Uterus (tissue), 4 donors: ENCODE measurements around the gene CLDN1. TPM values are rescaled to one million over a fixed set of nuclear protein-coding genes. Genes with fewer than 3 reads are reported as not detected.
"Not testable (repeated sequence)": the region's sequence is repeated elsewhere in the genome, so short reads cannot be mapped to it uniquely, and the experiment has no call there.

Experiments
- DNase-seq, 2 donors: peaks; one replicate each; pipeline ENCODE4 v3.0.0-alpha.2; 2019 to 2020
- H3K27ac ChIP-seq, 2 donors: fragments of 200-600 bp; sonication (generic); 1 replicate in 1 of 2; 2 replicates in 1 of 2; pipeline ENCODE4 v1.5.1; 2016 to 2018
- H3K27me3 ChIP-seq, 2 donors: fragments of 200-600 bp; sonication (generic); one replicate each; pipeline ENCODE4 v1.5.1; 2018 to 2019; ENCODE audit warnings: control low read depth in 1 of 2
- H3K36me3 ChIP-seq, 2 donors: fragments of 200-600 bp; sonication (generic); one replicate each; pipeline ENCODE4 v1.5.1; 2019; ENCODE audit warnings: control low read depth in 1 of 2
- H3K4me1 ChIP-seq, 2 donors: fragments of 200-600 bp; sonication (generic); one replicate each; pipeline ENCODE4 v1.5.1; 2018 to 2019; ENCODE audit warnings: control low read depth in 1 of 2
- H3K4me3 ChIP-seq, 2 donors: fragments of 200-600 bp; sonication (generic); 1 replicate in 1 of 2; 2 replicates in 1 of 2; pipeline ENCODE4 v1.5.1; 2018 to 2019; ENCODE audit warnings: mild to moderate bottlenecking in 1 of 2
- H3K9me3 ChIP-seq, 2 donors: fragments of 200-600 bp; sonication (generic); one replicate each; pipeline ENCODE4 v1.5.1; 2019; ENCODE audit warnings: control low read depth in 1 of 2
- POLR2A ChIP-seq, 2 donors: fragments of 450-650 bp; IDR thresholded peaks; one replicate each; pipeline ENCODE4 v1.6.1; 2016; ENCODE audit warnings: antibody characterized with exemption in 2 of 2, mild to moderate bottlenecking in 1 of 2, moderate library complexity in 1 of 2
- intact Hi-C: fragments of 100-400 bp; cut with DNase I; formaldehyde crosslinking; loops from one replicate; pipeline ENCODE4 v1.15.1; 2023; ENCODE audit warnings: low total_unique reads
- total RNA-seq, 4 donors: library from RNA; depleted of rRNA in 3 of 4; stranded (reverse); fragments of >200 nt in 3 of 4; gene quantifications; one replicate each; pipeline versions ENCODE4 v1.1.0 to v1.2.4, GENCODE V29; 2014 to 2023
- TF ChIP-seq, protein P1 (sequence below), 4 experiments: fragments of 200-600 bp in 2 of 4; fragments of 450-650 bp in 2 of 4; sonication (generic) in 2 of 4; IDR thresholded peaks; one replicate each; pipeline ENCODE4 v1.5.1; 2016 to 2019; ENCODE audit warnings: antibody characterized with exemption in 4 of 4, mild to moderate bottlenecking in 2 of 4, moderate library complexity in 1 of 4
- donor health status: DM: yes; HTN: yes; CAD: no.

CLDN1 gene
- total RNA-seq, 4 donors from 2014 or later: 15.1 to 200 (median 38.6) TPM

DNA sequence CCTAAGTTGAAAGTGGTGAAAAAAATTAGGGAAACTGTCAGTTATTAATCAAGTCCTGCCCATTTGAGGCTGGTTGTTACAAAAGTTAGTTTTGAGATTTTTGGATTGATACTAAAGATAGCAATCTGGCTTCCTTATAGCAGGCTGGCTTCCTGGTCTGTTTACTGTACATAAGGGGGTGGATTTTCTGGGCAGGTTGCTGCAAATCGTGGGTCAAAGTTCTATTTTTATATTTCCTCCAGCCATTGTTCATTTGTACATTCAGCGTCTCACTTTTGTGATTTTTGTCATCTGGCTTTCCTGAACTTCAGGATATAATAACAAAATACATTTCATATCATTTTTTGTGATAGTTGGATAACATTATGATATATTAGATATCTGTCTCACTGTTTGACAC is 49.5 kb downstream of the CLDN1 start:
- no peaks in the 10 kb centered on the region for H3K9me3 ChIP-seq
- intact Hi-C loops: no loop called here
- TF ChIP-seq POLR2A (IDR thresholded peaks at IDR 0.05): no peak
- TF ChIP-seq, protein P1, sequence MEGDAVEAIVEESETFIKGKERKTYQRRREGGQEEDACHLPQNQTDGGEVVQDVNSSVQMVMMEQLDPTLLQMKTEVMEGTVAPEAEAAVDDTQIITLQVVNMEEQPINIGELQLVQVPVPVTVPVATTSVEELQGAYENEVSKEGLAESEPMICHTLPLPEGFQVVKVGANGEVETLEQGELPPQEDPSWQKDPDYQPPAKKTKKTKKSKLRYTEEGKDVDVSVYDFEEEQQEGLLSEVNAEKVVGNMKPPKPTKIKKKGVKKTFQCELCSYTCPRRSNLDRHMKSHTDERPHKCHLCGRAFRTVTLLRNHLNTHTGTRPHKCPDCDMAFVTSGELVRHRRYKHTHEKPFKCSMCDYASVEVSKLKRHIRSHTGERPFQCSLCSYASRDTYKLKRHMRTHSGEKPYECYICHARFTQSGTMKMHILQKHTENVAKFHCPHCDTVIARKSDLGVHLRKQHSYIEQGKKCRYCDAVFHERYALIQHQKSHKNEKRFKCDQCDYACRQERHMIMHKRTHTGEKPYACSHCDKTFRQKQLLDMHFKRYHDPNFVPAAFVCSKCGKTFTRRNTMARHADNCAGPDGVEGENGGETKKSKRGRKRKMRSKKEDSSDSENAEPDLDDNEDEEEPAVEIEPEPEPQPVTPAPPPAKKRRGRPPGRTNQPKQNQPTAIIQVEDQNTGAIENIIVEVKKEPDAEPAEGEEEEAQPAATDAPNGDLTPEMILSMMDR (IDR thresholded peaks at IDR 0.05): no peak

GRCh38 chr3:190269101-190269500 is 53.1 kb downstream of the CLDN1 start:
- intact Hi-C loops: no loop called here
- no peaks in the 10 kb centered on the region for H3K27me3 ChIP-seq
- no peaks in the 10 kb centered on the region for H3K9me3 ChIP-seq
- no peaks in the 10 kb centered on the region for H3K36me3 ChIP-seq
- TF ChIP-seq, protein P1 (IDR thresholded peaks at IDR 0.05): no peak
- no peak for TF ChIP-seq POLR2A (IDR thresholded peaks at IDR 0.05)
- peak overlapping the region; percentile 8 to 16 for H3K27ac ChIP-seq
- no peak overlapping the region for H3K4me3 ChIP-seq
- H3K4me1 ChIP-seq: no peaks in the 10 kb centered on the region
- DNase-seq: peak; percentile 29 to 48

More for the DNA sequence above, 49.5 kb downstream of the CLDN1 start:
- Histone ChIP-seq H3K4me1 (no peaks in the 10 kb centered on the region), H3K27me3 (no peaks in the 10 kb centered on the region), H3K36me3 (no peaks in the 10 kb centered on the region), H3K27ac (no peak overlapping the region), H3K4me3 (no peak overlapping the region)
- no peak for DNase-seq

DNA sequence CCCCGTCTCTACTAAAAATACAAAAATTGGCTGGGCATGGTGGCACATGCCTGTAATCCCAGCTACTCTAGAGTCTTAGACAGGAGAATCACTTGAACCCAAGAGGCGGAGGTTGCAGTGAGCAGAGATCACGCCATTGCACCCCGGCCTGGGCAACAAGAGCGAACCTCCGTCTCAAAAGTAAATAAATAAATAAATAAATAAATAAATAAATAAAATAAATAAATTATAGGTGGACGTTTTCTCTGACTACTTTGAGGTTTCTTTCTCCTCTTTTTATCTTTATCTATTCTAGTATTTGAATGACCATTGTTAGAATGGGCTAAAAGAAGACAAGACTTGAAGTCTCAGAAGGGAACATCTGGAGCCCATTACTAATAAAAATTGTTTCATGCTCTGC is 54.8 kb downstream of the CLDN1 start:
- H3K4me3 ChIP-seq, DNase-seq, H3K27ac ChIP-seq, intact Hi-C loops, H3K4me1 ChIP-seq, H3K9me3 ChIP-seq, H3K27me3 ChIP-seq, H3K36me3 ChIP-seq: not testable (repeated sequence)

GRCh38 chr3:190266913-190267290 is 55.3 kb downstream of the CLDN1 start:
- no peak overlapping the region for H3K4me3 ChIP-seq
- DNase-seq: no peak
- TF ChIP-seq, protein P1 (IDR thresholded peaks at IDR 0.05): no peak
- no peak for TF ChIP-seq POLR2A (IDR thresholded peaks at IDR 0.05)
- H3K9me3 ChIP-seq: no peaks in the 10 kb centered on the region
- H3K27ac ChIP-seq: no peak overlapping the region
- H3K4me1 ChIP-seq: no peaks in the 10 kb centered on the region
- H3K36me3 ChIP-seq: no peaks in the 10 kb centered on the region
- H3K27me3 ChIP-seq: no peaks in the 10 kb centered on the region
- intact Hi-C loops: no loop called here

DNA sequence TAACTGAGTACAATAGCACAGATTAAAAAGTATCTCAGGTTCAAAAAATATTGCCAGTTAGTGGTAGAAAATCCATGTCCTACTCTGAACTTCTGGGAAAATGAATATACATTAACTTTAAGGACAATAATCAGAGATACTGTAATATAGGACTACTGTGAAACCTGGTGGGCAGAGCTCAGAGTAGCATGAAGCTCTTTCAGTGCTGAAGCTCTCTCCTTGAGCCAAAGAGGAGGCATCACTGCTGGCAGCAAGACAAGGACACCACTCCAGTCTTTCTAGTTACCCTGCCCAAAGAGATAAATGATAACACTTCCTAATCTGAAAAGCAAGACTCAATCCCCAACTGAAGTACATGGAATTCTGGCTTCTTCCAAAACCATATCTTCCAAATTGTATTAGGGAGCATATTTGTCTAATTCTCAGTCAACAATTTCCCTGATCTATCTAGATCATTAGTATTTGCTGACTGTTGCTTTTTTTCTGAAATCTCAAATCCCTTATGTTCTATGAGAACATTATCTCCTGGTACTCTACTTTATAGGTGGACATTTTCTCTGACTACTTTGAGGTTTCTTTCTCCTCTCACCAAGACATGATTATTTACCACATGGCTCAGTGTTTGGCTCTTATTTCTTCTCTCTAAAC is 55.9 kb downstream of the CLDN1 start:
- H3K4me3 ChIP-seq: no peak overlapping the region
- intact Hi-C loops: no loop called here

More for the DNA sequence above, 55.9 kb downstream of the CLDN1 start:
- Histone ChIP-seq H3K9me3 (no peaks in the 10 kb centered on the region), H3K36me3 (no peaks in the 10 kb centered on the region), H3K4me1 (no peaks in the 10 kb centered on the region), H3K27ac (no peak overlapping the region), H3K27me3 (no peaks in the 10 kb centered on the region)
- no peak for TF ChIP-seq POLR2A (IDR thresholded peaks at IDR 0.05)
- TF ChIP-seq, protein P1 (IDR thresholded peaks at IDR 0.05): no peak
- DNase-seq: no peak
